Activated naive CD8-positive, alpha-beta T cell treated with anti-CD3 and anti-CD28 coated beads, Interleukin-2, amount 10 ng/mL, durations not matched to agents 7 days and 5 days (primary cell): ENCODE measurements around the gene LYRM2. TPM values are rescaled to one million over a fixed set of nuclear protein-coding genes. Genes with fewer than 3 reads are reported as not detected.
"Not testable (repeated sequence)": the region's sequence is repeated elsewhere in the genome, so short reads cannot be mapped to it uniquely, and the experiment has no call there.

Source experiments
- ATAC-seq: fragments of 150-1000 bp; cut with Tn5 transposase; one replicate; pipeline ENCODE4 v1.10.0; 2021; ENCODE audit warnings: low read depth, moderate library complexity
- POLR2A ChIA-PET: fragments of 350-600 bp; sonication (Branson Sonifier 250); formaldehyde crosslinking; loops from one replicate; lab custom pipeline; 2021; ENCODE audit warnings: antibody characterized with exemption; lab: Charles Lee
- DNase-seq: peaks from one replicate; pipeline ENCODE4 v3.0.0; 2021
- H3K27ac Mint-ChIP-seq: one replicate; pipeline ENCODE4 v1.8.0; 2022; ENCODE audit warnings: mild to moderate bottlenecking, mixed read lengths
- H3K27me3 Mint-ChIP-seq: one replicate; pipeline ENCODE4 v1.8.0; 2022; ENCODE audit warnings: mild to moderate bottlenecking, moderate library complexity, mixed read lengths
- H3K36me3 Mint-ChIP-seq: one replicate; pipeline ENCODE4 v1.8.0; 2021; ENCODE audit warnings: mild to moderate bottlenecking, mixed read lengths
- H3K4me1 Mint-ChIP-seq: one replicate; pipeline ENCODE4 v1.8.0; 2021; ENCODE audit warnings: mixed read lengths
- H3K4me3 Mint-ChIP-seq: one replicate; pipeline ENCODE4 v1.8.0; 2022; ENCODE audit warnings: mild to moderate bottlenecking, moderate library complexity, mixed read lengths
- H3K9me3 Mint-ChIP-seq: one replicate; pipeline ENCODE4 v1.8.0; 2021; ENCODE audit warnings: mixed read lengths
- total RNA-seq, 2 experiments: library from RNA; stranded (reverse); gene quantifications; one replicate each; pipeline ENCODE4 v1.2.3, GENCODE V29; 2021

LYRM2 gene
- total RNA-seq, 2 experiments from 2014 or later: 32.0 to 36.8 TPM

DNA sequence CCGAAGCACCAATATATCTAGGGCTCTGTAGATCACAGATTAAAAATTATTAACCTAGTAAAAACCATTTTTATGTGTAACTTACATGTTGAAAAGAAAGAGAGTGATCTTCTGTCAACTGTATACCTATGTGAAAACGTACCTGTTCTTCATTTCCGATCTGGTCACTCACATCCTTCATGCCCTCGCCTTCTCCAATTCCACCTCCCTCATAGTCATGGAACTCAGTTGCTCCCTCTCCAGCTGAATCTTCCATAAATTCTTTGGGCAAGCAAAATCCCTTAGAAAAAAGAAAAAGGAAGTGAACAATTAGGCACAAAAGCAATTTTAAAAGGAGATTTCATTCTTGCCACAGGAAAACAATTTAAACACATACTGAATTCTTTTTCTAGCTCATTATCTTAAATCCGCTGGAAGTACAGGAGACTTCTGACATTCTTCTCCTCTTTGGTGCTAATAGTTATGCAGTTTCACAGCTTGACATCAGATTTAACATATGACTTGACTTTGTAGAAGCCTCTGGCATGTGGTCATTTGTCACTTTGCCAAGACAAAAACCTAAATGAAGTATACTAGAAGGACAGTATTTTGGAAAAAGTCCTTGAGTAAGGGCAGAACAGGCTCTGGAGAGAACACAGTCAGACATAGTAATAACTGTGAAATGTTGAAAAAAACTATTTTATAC, 29.5 kb upstream of the LYRM2 start:
- no peak for ATAC-seq
- no peaks in the 10 kb centered on the region for H3K9me3 Mint-ChIP-seq
- peaks cover 13% of the 10 kb centered on the region for H3K36me3 Mint-ChIP-seq
- no peak for DNase-seq
- H3K4me3 Mint-ChIP-seq: no peak overlapping the region
- H3K4me1 Mint-ChIP-seq: no peaks in the 10 kb centered on the region
- POLR2A ChIA-PET: no interaction called here
- no peaks in the 10 kb centered on the region for H3K27me3 Mint-ChIP-seq
- H3K27ac Mint-ChIP-seq: no peak overlapping the region

DNA sequence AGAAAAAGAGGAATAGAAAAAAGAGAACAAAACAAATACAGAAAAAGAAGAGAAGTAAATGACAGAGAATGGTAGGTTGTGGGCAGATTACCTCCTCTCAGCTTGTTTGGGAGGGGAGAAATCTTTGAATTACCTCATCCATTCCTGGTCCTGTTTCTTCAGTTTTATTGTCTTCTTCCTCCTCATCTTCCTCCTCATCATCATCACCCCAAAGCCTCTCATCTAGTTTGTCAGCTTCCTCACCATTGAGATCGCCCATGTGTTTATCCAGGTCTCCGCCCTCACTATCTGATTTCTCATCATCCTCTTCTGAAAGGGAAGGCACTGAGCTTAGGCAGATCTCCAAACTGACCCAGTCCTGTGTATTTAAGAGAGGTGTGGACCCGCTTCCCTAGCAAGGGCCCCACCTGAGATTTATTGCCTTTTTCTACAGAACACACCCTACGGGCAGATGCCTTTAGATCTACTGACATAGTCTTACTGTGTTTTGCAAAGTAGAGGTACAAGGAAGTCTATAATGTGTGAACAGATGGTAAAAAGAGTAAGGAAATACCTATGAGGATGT, 24.2 kb upstream of the LYRM2 start:
- no peaks in the 10 kb centered on the region for H3K9me3 Mint-ChIP-seq
- POLR2A ChIA-PET: no interaction called here
- ATAC-seq (no peak), DNase-seq (no peak)
- H3K36me3 Mint-ChIP-seq: peaks cover 20% of the 10 kb centered on the region
- H3K4me1 Mint-ChIP-seq: no peaks in the 10 kb centered on the region
- no peaks in the 10 kb centered on the region for H3K27me3 Mint-ChIP-seq
- H3K4me3 Mint-ChIP-seq: no peak overlapping the region
- H3K27ac Mint-ChIP-seq: no peak overlapping the region

DNA sequence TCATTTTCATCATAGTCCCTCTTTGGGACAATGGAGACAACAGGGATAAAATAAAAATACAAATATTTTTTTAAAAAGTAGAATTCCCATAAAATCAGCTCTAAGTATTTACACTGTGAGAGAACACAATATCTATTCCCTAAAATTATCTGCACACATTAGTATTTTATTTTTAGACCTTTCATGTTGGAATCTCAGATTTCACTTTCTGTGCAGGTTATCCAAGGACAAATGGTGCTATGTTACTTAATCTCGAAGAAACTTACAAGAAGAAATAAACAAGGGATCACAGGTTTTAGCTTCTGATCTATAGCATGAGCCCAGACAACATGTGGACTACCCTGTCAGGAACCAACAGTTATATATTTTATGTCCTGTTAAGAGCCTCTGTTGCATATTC, 23.0 kb upstream of the LYRM2 start:
- DNase-seq (no peak), ATAC-seq (no peak)
- peaks cover 22% of the 10 kb centered on the region for H3K36me3 Mint-ChIP-seq
- H3K4me1 Mint-ChIP-seq: no peaks in the 10 kb centered on the region
- no peaks in the 10 kb centered on the region for H3K9me3 Mint-ChIP-seq
- H3K4me3 Mint-ChIP-seq: no peak overlapping the region
- H3K27me3 Mint-ChIP-seq: no peaks in the 10 kb centered on the region
- no peak overlapping the region for H3K27ac Mint-ChIP-seq
- POLR2A ChIA-PET: no interaction called here

DNA sequence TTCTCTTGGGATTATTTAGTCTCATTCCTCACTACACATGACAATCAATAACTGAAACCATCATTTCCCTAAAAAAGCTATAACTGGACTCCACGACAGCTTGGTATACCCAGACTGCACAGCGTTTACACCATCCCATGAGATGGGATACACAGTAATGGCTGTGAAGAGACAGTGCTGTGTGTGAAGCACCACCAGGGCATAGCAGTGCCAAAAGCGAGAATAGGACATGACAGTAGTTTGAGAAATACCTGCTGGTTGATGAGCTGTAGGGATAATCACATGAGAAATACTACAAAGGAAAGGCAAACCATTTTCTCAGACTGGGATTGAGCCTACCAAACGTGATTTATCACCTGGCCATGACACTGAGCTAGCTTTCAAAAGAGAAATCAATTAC, 22.4 kb upstream of the LYRM2 start:
- Mint-ChIP-seq H3K9me3 (no peaks in the 10 kb centered on the region), H3K27ac (no peak overlapping the region), H3K4me3 (no peak overlapping the region), H3K36me3 (peaks cover 22% of the 10 kb centered on the region), H3K27me3 (no peaks in the 10 kb centered on the region), H3K4me1 (no peaks in the 10 kb centered on the region)
- DNase-seq: no peak
- POLR2A ChIA-PET: no interaction called here
- ATAC-seq: no peak

GRCh38 chr6:89657445-89658158, 19.1 kb upstream of the LYRM2 start:
- POLR2A ChIA-PET: no interaction called here
- H3K27me3 Mint-ChIP-seq: no peaks in the 10 kb centered on the region
- H3K36me3 Mint-ChIP-seq: peaks cover 19% of the 10 kb centered on the region
- no peaks in the 10 kb centered on the region for H3K4me1 Mint-ChIP-seq
- DNase-seq (no peak), ATAC-seq (no peak)
- no peak overlapping the region for H3K27ac Mint-ChIP-seq
- H3K4me3 Mint-ChIP-seq: no peak overlapping the region
- no peaks in the 10 kb centered on the region for H3K9me3 Mint-ChIP-seq

DNA sequence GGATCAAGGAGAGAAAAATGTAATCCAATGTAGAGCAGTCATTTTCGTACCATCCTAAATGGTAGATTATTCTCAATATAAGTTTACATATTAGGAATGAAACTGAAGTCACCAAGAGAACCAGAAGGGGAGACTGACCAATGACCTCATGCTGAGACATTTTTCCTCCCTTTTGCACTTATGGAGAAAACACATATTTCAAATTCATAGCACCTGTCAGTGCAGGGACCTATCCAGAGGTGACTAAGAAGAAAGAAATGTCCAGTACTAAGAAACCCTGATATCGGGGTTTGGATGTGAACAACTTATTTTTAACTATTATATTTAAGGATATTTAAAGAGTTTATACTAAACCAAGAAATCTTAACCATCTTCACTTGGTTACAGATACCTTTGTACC, 16.6 kb upstream of the LYRM2 start:
- POLR2A ChIA-PET: no interaction called here
- Mint-ChIP-seq H3K9me3 (no peaks in the 10 kb centered on the region), H3K4me3 (no peak overlapping the region), H3K27me3 (no peaks in the 10 kb centered on the region), H3K36me3 (peaks cover 12% of the 10 kb centered on the region), H3K4me1 (no peaks in the 10 kb centered on the region), H3K27ac (no peak overlapping the region)
- no peak for DNase-seq
- ATAC-seq: no peak

GRCh38 chr6:89650579-89650978, 12.0 kb upstream of the LYRM2 start:
- Mint-ChIP-seq H3K4me1 (no peaks in the 10 kb centered on the region), H3K27me3 (no peaks in the 10 kb centered on the region), H3K4me3 (no peak overlapping the region), H3K36me3 (peaks cover 24% of the 10 kb centered on the region), H3K9me3 (no peaks in the 10 kb centered on the region), H3K27ac (no peak overlapping the region)
- POLR2A ChIA-PET: no interaction called here
- DNase-seq (no peak), ATAC-seq (no peak)

DNA sequence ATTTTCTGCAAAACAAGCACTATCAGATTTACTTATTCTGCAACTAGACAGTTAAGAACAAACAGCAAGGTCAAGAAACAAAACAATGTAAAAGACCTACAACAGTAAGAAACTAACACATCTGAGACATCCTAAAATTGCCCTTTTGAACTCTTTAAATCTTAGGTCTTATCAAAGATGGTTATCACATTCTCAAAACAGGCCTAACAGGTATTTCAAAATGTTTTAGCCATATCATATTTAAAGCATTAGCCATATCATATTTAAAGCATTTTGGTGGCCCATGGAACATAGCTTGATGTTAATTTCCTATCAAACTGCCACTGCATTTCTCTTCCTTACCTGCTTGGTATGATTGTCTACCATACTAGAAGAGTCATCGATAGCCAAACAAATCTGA, 11.1 kb upstream of the LYRM2 start:
- peaks cover 22% of the 10 kb centered on the region for H3K36me3 Mint-ChIP-seq
- H3K4me3 Mint-ChIP-seq: no peak overlapping the region
- DNase-seq: no peak
- no peak for ATAC-seq
- POLR2A ChIA-PET: no interaction called here
- no peaks in the 10 kb centered on the region for H3K9me3 Mint-ChIP-seq
- no peak overlapping the region for H3K27ac Mint-ChIP-seq
- no peaks in the 10 kb centered on the region for H3K4me1 Mint-ChIP-seq
- H3K27me3 Mint-ChIP-seq: no peaks in the 10 kb centered on the region

- no peak overlapping the region for H3K4me3 Mint-ChIP-seq
- H3K27ac Mint-ChIP-seq: no peak overlapping the region
- H3K36me3 Mint-ChIP-seq: peaks cover 22% of the 10 kb centered on the region
- no peaks in the 10 kb centered on the region for H3K9me3 Mint-ChIP-seq
- POLR2A ChIA-PET: no interaction called here
- no peak for DNase-seq
- H3K27me3 Mint-ChIP-seq: no peaks in the 10 kb centered on the region
- H3K4me1 Mint-ChIP-seq: peaks cover 2% of the 10 kb centered on the region
- ATAC-seq: no peak
These were observed 6.3 kb upstream of the LYRM2 start for GRCh38 chr6:89644864-89645263.

DNA sequence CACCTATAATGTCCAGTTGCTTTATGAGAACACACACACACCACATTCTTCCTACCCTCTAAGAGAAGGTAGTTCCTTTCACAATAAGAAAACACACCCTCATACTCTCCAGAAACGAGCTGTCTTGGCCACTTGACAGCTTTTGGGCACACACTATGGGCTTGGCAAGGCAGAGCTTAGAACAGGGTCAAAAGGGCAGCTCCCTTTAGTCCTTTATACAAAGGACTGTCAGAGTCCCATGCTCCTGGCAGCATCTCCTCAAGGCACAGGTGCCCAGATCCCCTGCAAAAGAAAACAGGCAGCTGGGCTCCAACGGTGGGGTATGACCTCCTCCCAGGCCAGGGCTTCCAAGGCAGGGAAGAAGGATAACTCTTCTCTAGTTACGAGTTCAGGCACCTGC, 4.9 kb upstream of the LYRM2 start:
- ATAC-seq (no peak), DNase-seq (no peak)
- H3K4me3 Mint-ChIP-seq: no peak overlapping the region
- peaks cover 21% of the 10 kb centered on the region for H3K36me3 Mint-ChIP-seq
- POLR2A ChIA-PET: no interaction called here
- no peaks in the 10 kb centered on the region for H3K9me3 Mint-ChIP-seq
- H3K4me1 Mint-ChIP-seq: peaks cover 11% of the 10 kb centered on the region
- H3K27me3 Mint-ChIP-seq: no peaks in the 10 kb centered on the region
- H3K27ac Mint-ChIP-seq: no peak overlapping the region

DNA sequence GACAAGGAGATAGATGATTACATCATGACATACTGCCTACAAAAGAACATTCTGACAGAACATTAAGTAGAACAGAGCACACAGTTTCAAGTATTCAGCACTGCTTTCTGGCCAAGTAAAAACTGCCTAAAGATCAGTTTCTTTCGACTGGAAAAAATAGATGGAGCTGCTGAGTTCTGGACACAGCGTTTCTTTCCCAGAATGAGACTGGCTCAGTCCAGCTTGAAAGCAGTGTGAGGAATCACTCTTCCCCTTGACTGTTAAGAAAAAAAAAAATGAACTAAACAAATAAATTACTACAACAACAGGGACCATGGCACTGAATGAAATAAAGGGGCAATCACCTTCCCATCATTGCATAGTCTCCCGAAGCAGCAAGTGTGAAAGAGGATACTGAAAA, 4.4 kb upstream of the LYRM2 start:
- DNase-seq (no peak), ATAC-seq (no peak)
- POLR2A ChIA-PET: no interaction called here
- Mint-ChIP-seq H3K9me3 (no peaks in the 10 kb centered on the region), H3K4me1 (peaks cover 11% of the 10 kb centered on the region), H3K27ac (no peak overlapping the region), H3K36me3 (peaks cover 20% of the 10 kb centered on the region), H3K4me3 (no peak overlapping the region), H3K27me3 (no peaks in the 10 kb centered on the region)

DNA sequence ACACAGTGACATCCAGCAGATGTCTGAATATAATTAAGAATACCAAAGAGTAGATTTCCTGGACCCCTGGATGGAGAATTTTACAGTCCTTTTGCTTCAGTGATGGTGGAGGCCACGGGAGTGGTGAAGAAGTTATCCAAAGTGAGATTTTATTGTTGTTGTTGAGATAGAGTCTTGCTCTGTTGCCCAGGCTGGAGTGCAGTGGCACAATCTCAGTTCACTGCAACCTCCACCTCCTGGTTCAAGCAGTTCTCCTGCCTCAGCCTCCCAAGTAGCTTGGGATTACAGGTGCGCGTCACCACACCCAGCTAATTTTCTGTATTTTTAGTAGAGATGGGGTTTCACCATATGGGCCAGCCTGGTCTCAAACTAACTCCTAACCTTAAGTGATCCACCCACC, 3.0 kb upstream of the LYRM2 start:
- H3K36me3 Mint-ChIP-seq: peaks cover 17% of the 10 kb centered on the region
- H3K9me3 Mint-ChIP-seq, DNase-seq, H3K4me3 Mint-ChIP-seq, ATAC-seq, H3K27me3 Mint-ChIP-seq, H3K27ac Mint-ChIP-seq, POLR2A ChIA-PET: not testable (repeated sequence)
- peaks cover 18% of the 10 kb centered on the region for H3K4me1 Mint-ChIP-seq

DNA sequence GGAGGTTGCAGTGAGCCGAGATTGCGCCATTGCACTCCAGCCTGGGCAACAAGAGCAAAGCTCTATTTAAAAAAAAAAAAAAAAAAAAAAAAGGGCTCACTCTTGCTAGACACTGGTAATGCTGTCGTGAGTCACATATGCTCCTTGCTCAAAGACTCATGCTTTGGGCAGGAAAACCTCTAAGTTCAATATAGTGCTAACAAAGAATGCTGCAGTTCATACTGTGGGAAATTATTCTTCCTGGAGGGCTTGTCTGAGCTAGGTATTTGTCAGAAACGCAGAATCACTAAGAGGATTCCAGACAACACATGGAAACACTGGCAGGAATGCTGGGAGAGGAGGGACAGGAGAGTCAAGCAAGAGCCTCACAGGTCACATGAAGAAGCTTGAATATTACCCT, 2.3 kb upstream of the LYRM2 start:
- DNase-seq: no peak
- no peak for ATAC-seq
- peaks cover 23% of the 10 kb centered on the region for H3K36me3 Mint-ChIP-seq
- H3K9me3 Mint-ChIP-seq: no peaks in the 10 kb centered on the region
- H3K4me3 Mint-ChIP-seq: no peak overlapping the region
- no peak overlapping the region for H3K27ac Mint-ChIP-seq
- H3K27me3 Mint-ChIP-seq: no peaks in the 10 kb centered on the region
- POLR2A ChIA-PET: interaction anchor here (0.6 kb wide), 1 partner anchor 152 kb away, joined by 3 read pairs; no protein-coding TSS in a partner anchor
- peaks cover 21% of the 10 kb centered on the region for H3K4me1 Mint-ChIP-seq

DNA sequence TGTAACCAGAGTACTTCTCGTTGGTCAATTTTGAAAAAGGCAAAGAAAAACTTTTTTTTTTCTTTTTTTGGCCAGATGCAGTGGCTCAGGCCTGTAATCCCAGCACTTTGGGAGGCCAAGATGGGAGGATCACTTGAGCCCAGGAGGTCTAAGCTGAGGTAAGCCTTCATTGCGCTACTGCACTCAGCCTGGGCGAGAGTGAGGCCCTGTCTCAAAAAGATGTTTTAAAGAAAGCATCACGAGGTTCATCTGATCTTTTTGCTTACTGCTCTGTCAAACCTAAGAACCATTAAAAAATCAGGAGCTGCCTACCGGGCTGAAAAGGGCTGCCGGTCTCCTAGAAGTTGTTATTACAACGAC, 607 bp downstream of the LYRM2 start:
- Mint-ChIP-seq H3K4me3 (peak overlapping the region; percentile 92), H3K27ac (peak overlapping the region; percentile 95), H3K4me1 (peaks cover 24% of the 10 kb centered on the region), H3K9me3 (no peaks in the 10 kb centered on the region), H3K27me3 (no peaks in the 10 kb centered on the region), H3K36me3 (peaks cover 29% of the 10 kb centered on the region)
- DNase-seq: no peak
- peak; percentile 0 for ATAC-seq
- POLR2A ChIA-PET: interaction anchor here (1.2 to 2.4 kb wide), 7 partner anchors 13 to 287 kb away, joined by 3 to 10 read pairs (median 4); partner anchors contain the start of genes CASP8AP2, RRAGD and UBE2J1
